GM23338 (cell line): ENCODE results near the gene PRDM11. TPM values are rescaled to one million over a fixed set of nuclear protein-coding genes. Genes with fewer than 3 reads are reported as not detected.

Experiments
- ATAC-seq: fragments of 200-7000 bp; cut with Tn5 transposase; 3 replicates; pipeline ENCODE4 v1.9.1; 2020
- DNase-seq: peaks from one replicate; pipeline ENCODE4 v3.0.0-alpha.2; 2015; ENCODE audit warnings: low spot score
- H2AFZ ChIP-seq: fragments of 200-600 bp; sonication (generic); 2 replicates; pipeline ENCODE4 v1.8.0; 2016; ENCODE audit warnings: antibody characterized with exemption, mild to moderate bottlenecking, moderate library complexity
- H3F3A ChIP-seq: fragments of 200-600 bp; sonication (generic); replicated peaks from 2 replicates; pipeline ENCODE4 v1.8.0; 2017; ENCODE audit warnings: antibody characterized with exemption, mixed run types, low read depth
- H3K27ac ChIP-seq: fragments of 200-600 bp; sonication (generic); 2 replicates; pipeline ENCODE4 v1.6.1; 2016; ENCODE audit warnings: low read depth
- H3K27me3 ChIP-seq: fragments of 200-600 bp; sonication (generic); 2 replicates; pipeline ENCODE4 v1.8.0; 2016; ENCODE audit warnings: mild to moderate bottlenecking, mixed run types, moderate library complexity; ENCODE audit not compliant: insufficient read depth
- H3K36me3 ChIP-seq: fragments of 200-600 bp; sonication (generic); 2 replicates; pipeline ENCODE4 v1.8.0; 2016; ENCODE audit warnings: mild to moderate bottlenecking; ENCODE audit not compliant: insufficient read depth
- H3K4me1 ChIP-seq: fragments of 200-600 bp; sonication (generic); 2 replicates; pipeline ENCODE4 v1.8.0; 2016; ENCODE audit warnings: mild to moderate bottlenecking, moderate library complexity; ENCODE audit not compliant: insufficient read depth
- H3K4me2 ChIP-seq: fragments of 200-600 bp; sonication (generic); 2 replicates; pipeline ENCODE4 v1.7.1; 2017; ENCODE audit warnings: mixed run types
- H3K4me3 ChIP-seq: fragments of 200-600 bp; sonication (generic); 2 replicates; pipeline ENCODE4 v1.6.1; 2016; ENCODE audit warnings: mixed run types
- H3K79me2 ChIP-seq: fragments of 200-600 bp; sonication (generic); replicated peaks from 2 replicates; pipeline ENCODE4 v1.8.0; 2017; ENCODE audit warnings: mild to moderate bottlenecking; ENCODE audit not compliant: insufficient read depth
- H3K9me2 ChIP-seq: fragments of 200-600 bp; sonication (generic); 2 replicates; pipeline ENCODE4 v1.8.0; 2017; ENCODE audit not compliant: insufficient read depth
- H4K20me1 ChIP-seq: fragments of 200-600 bp; sonication (generic); replicated peaks from 2 replicates; pipeline ENCODE4 v1.8.0; 2017; ENCODE audit warnings: mild to moderate bottlenecking; ENCODE audit not compliant: insufficient read depth
- H3K27ac Mint-ChIP-seq: 2 replicates; pipeline ENCODE4 v1.8.0; 2020; ENCODE audit warnings: inconsistent platforms, mild to moderate bottlenecking, moderate library complexity, mixed read lengths
- H3K27me3 Mint-ChIP-seq: 3 replicates; pipeline ENCODE4 v1.8.0; 2022; ENCODE audit warnings: low read depth, mild to moderate bottlenecking, moderate library complexity, mixed read lengths, inconsistent platforms; ENCODE audit not compliant: insufficient read depth, poor library complexity
- H3K36me3 Mint-ChIP-seq: 3 replicates; pipeline ENCODE4 v1.8.0; 2021; ENCODE audit warnings: low read depth, mild to moderate bottlenecking, inconsistent platforms, moderate library complexity, mixed read lengths
- H3K4me1 Mint-ChIP-seq: 3 replicates; pipeline ENCODE4 v1.8.0; 2020; ENCODE audit warnings: mild to moderate bottlenecking, inconsistent platforms, mixed read lengths
- H3K4me3 Mint-ChIP-seq: 3 replicates; pipeline ENCODE4 v1.8.0; 2021; ENCODE audit warnings: moderate library complexity, mild to moderate bottlenecking, inconsistent platforms, mixed read lengths
- H3K9me3 Mint-ChIP-seq: 3 replicates; pipeline ENCODE4 v1.8.0; 2020; ENCODE audit warnings: moderate library complexity, mild to moderate bottlenecking, inconsistent platforms, mixed read lengths
- CREB1 ChIP-seq: fragments of 250-450 bp; sonication (Bioruptor Pico); IDR thresholded peaks from 2 replicates; pipeline ENCODE4 v1.5.0; 2020; ENCODE audit warnings: low read depth, mild to moderate bottlenecking, moderate library complexity
- CTCF ChIP-seq, 2 experiments: fragments of 200-600 bp in 1 of 2; sonication (generic) in 1 of 2; conservative IDR thresholded peaks; 2 replicates each; pipeline versions ENCODE4 v1.5.1 to v1.6.1; 2016 to 2017; ENCODE audit warnings: antibody characterized with exemption in 2 of 2, low read depth in 2 of 2, mild to moderate bottlenecking in 2 of 2, moderate library complexity in 1 of 2
- ETS1 ChIP-seq: IDR thresholded peaks from 2 replicates; pipeline ENCODE4 v1.6.1; 2016; ENCODE audit warnings: antibody characterized with exemption
- EZH2 ChIP-seq: fragments of 200-600 bp; sonication (generic); IDR thresholded peaks from one replicate; pipeline ENCODE4 v1.8.0; 2017; ENCODE audit warnings: antibody characterized with exemption, mild to moderate bottlenecking, low read depth; ENCODE audit not compliant: unreplicated experiment
- EZH2phosphoT487 ChIP-seq: fragments of 200-600 bp; sonication (generic); IDR thresholded peaks from one replicate; pipeline ENCODE4 v1.8.1; 2018; ENCODE audit warnings: antibody characterized with exemption; ENCODE audit not compliant: unreplicated experiment
- JUNB ChIP-seq: IDR thresholded peaks from one replicate; pipeline ENCODE4 v1.6.1; 2016; ENCODE audit warnings: antibody characterized with exemption; ENCODE audit not compliant: unreplicated experiment
- NANOG ChIP-seq: IDR thresholded peaks from 2 replicates; pipeline ENCODE4 v1.6.1; 2016; ENCODE audit warnings: antibody characterized with exemption, borderline replicate concordance
- POLR2AphosphoS5 ChIP-seq: IDR thresholded peaks from 2 replicates; pipeline ENCODE4 v1.6.1; 2016; ENCODE audit warnings: antibody characterized with exemption, low read depth
- STAT1 ChIP-seq: IDR thresholded peaks from one replicate; pipeline ENCODE4 v1.6.1; 2016; ENCODE audit warnings: antibody characterized with exemption; ENCODE audit not compliant: unreplicated experiment
- ZNF114 ChIP-seq: fragments of 250-450 bp; sonication (Bioruptor Pico); IDR thresholded peaks from 2 replicates; pipeline ENCODE4 v1.5.0; 2020; ENCODE audit warnings: mild to moderate bottlenecking, moderate library complexity
- ZNF331 ChIP-seq: fragments of 250-450 bp; sonication (Bioruptor Pico); IDR thresholded peaks from 2 replicates; pipeline ENCODE4 v1.5.0; 2020; ENCODE audit warnings: low read depth, mild to moderate bottlenecking, moderate library complexity
- ZNF462 ChIP-seq: fragments of 250-450 bp; sonication (Bioruptor Pico); IDR thresholded peaks from 2 replicates; pipeline ENCODE4 v1.5.0; 2020; ENCODE audit warnings: mild to moderate bottlenecking, moderate library complexity
- polyA plus RNA-seq: library from polyadenylated mRNA; unstranded; fragments of >200 nt; fragmentation: Nextera tagmentation; extraction: Ambion mirVana; gene quantifications from 2 replicates; pipeline ENCODE4 v1.2.1, GENCODE V29; 2016
- total RNA-seq: library from RNA; depleted of rRNA; stranded (reverse); fragments of >200 nt; shearing (Covaris generic); gene quantifications from 2 replicates; pipeline ENCODE4 v1.2.3, GENCODE V29; 2014

The PRDM11 gene
- total and polyA plus RNA-seq, 2 experiments from 2014 or later, result 0.97 to 10.4 TPM

- H3K36me3 ChIP-seq, result no peaks in the 10 kb centered on the region
- Mint-ChIP-seq H3K9me3 (peaks cover 5% of the 10 kb centered on the region; the same call in 1 of the 3 replicates), H3K27me3 (no peaks in the 10 kb centered on the region), H3K36me3 (peaks cover 5% of the 10 kb centered on the region; the same call in 2 of the 3 replicates), H3K27ac (no peak overlapping the region), H3K4me1 (0 out of 3 replicates have a peak, but pooled peaks cover 3% of the 10 kb centered on the region), H3K4me3 (no peak overlapping the region)
- no peaks in the 10 kb centered on the region for H3K27me3 ChIP-seq
- H2AFZ ChIP-seq, result no peak overlapping the region
- no peak overlapping the region for H3K27ac ChIP-seq
- ATAC-seq (no peak), DNase-seq (no peak)
- H3K79me2 ChIP-seq, result no peaks in the 10 kb centered on the region
- H3K4me2 ChIP-seq, result no peak overlapping the region
- no peaks in the 10 kb centered on the region for H3K4me1 ChIP-seq
- no peaks in the 10 kb centered on the region; the same call in 1 of the 2 replicates for H4K20me1 ChIP-seq
- H3K9me2 ChIP-seq, result no peaks in the 10 kb centered on the region
- H3K4me3 ChIP-seq, result no peak overlapping the region
- 0 out of 2 replicates have a peak, but pooled peaks cover 2% of the 10 kb centered on the region for H3F3A ChIP-seq
- TF ChIP-seq JUNB (no peak), EZH2 (no peak), ZNF331 (CRISPR knock-in tag) (no peak), STAT1 (no peak), ZNF114 (no peak), CTCF (conservative IDR thresholded peaks at IDR 0.05; ENCODE audit: low read depth in 2 of 2) (no peak), NANOG (no peak), POLR2AphosphoS5 (no peak), EZH2phosphoT487 (no peak)
Measured at GRCh38 chr11:45274206-45274605, 127.8 kb downstream of the PRDM11 start.

- Histone ChIP-seq H3K79me2 (no peaks in the 10 kb centered on the region), H3K36me3 (no peaks in the 10 kb centered on the region), H3K4me1 (no peaks in the 10 kb centered on the region), H3K4me2 (no peak overlapping the region), H3K9me2 (no peaks in the 10 kb centered on the region), H3F3A (0 out of 2 replicates have a peak, but pooled peaks cover 2% of the 10 kb centered on the region), H2AFZ (no peak overlapping the region), H3K27ac (no peak overlapping the region), H4K20me1 (no peaks in the 10 kb centered on the region; the same call in 1 of the 2 replicates), H3K4me3 (no peak overlapping the region), H3K27me3 (no peaks in the 10 kb centered on the region)
- DNase-seq (no peak), ATAC-seq (no peak)
- TF ChIP-seq STAT1, result no peak
- no peak for TF ChIP-seq NANOG
- no peak for TF ChIP-seq EZH2phosphoT487
- TF ChIP-seq ZNF462 (CRISPR knock-in tag), result no peak
- no peak for TF ChIP-seq CREB1
- no peak for TF ChIP-seq ETS1
- Mint-ChIP-seq H3K4me1 (0 out of 3 replicates have a peak, but pooled peaks cover 3% of the 10 kb centered on the region), H3K27ac (no peak overlapping the region), H3K9me3 (peaks cover 19% of the 10 kb centered on the region), H3K36me3 (peaks cover 19% of the 10 kb centered on the region), H3K4me3 (no peak overlapping the region), H3K27me3 (peaks cover 2% of the 10 kb centered on the region)
Measured at GRCh38 chr11:45275828-45276227, 129.4 kb downstream of the PRDM11 start.
